Sigmoid colon (tissue), 4 donors: Measurements from ENCODE around the gene MDP1.

Source experiments
- POLR2A ChIP-seq, 2 donors: fragments of 450-650 bp; IDR thresholded peaks; one replicate each; pipeline ENCODE4 v1.6.1; 2016; ENCODE audit warnings: antibody characterized with exemption in 2 of 2, mild to moderate bottlenecking in 2 of 2, moderate library complexity in 2 of 2
- POLR2AphosphoS5 ChIP-seq, 4 donors: sonication (generic); formaldehyde crosslinking; IDR thresholded peaks; one replicate each; pipeline ENCODE4 v1.6.1; 2017; ENCODE audit warnings: antibody characterized with exemption in 4 of 4

GRCh38 chr14:24192933-24193332, 22.9 kb downstream of the MDP1 start:
- TF ChIP-seq POLR2A (IDR thresholded peaks at IDR 0.05) (no peak), POLR2AphosphoS5 (IDR thresholded peaks at IDR 0.05) (no peak)
